Measurements from ENCODE around the gene PCDHGB6.
"Not testable (repeated sequence)": the region's sequence is repeated elsewhere in the genome, so short reads cannot be mapped to it uniquely, and the experiment has no call there.

PCDHGB6 gene

GRCh38 chr5:141419074-141419880, 11.5 kb downstream of the PCDHGB6 start:
- DNase-seq, result no peak

GRCh38 chr5:141420855-141421488, 13.2 kb downstream of the PCDHGB6 start, which contains the start of gene PCDHGA11:
PCDHGA11 (plus strand) TSS chr5:141421051; CDS start chr5:141421228, 177 bp downstream.
- DNase-seq, result peak; percentile 43 to 57

GRCh38 chr5:141421489-141421855, 13.7 kb downstream of the PCDHGB6 start:
- DNase-seq, result no peak

GRCh38 chr5:141422742-141423291, 15.0 kb downstream of the PCDHGB6 start:
- no peak for DNase-seq

- DNase-seq, result no peak
Measured at GRCh38 chr5:141427783-141428426, 20.1 kb downstream of the PCDHGB6 start.

- peak; percentile 29 to 38 for DNase-seq
Measured at GRCh38 chr5:141430332-141431113, 22.7 kb downstream of the PCDHGB6 start, which contains the start of gene PCDHGA12. PCDHGA12 (plus strand) TSS chr5:141430507; CDS start chr5:141430760, 253 bp downstream.

- DNase-seq, result no peak
Measured at GRCh38 chr5:141431286-141431685, 23.5 kb downstream of the PCDHGB6 start.

- DNase-seq, result not testable (repeated sequence)
Measured at GRCh38 chr5:141432308-141432707, 24.5 kb downstream of the PCDHGB6 start.

GRCh38 chr5:141432726-141433125, 24.9 kb downstream of the PCDHGB6 start:
- not testable (repeated sequence) for DNase-seq

GRCh38 chr5:141434006-141434405, 26.2 kb downstream of the PCDHGB6 start:
- DNase-seq, result no peak

GRCh38 chr5:141437221-141437620, 29.4 kb downstream of the PCDHGB6 start:
- no peak for DNase-seq

- no peak for DNase-seq
Measured at GRCh38 chr5:141439411-141440141, 31.8 kb downstream of the PCDHGB6 start.

GRCh38 chr5:141440341-141440740, 32.5 kb downstream of the PCDHGB6 start:
- DNase-seq, result no peak

GRCh38 chr5:141441571-141442170, 33.9 kb downstream of the PCDHGB6 start:
- no peak for DNase-seq

Measured in CD4-positive, alpha-beta T cell treated with Interferon alpha-2 for 1 hour (primary cell).